ENCODE measurements around the gene STAT4. TPM values are rescaled to one million over a fixed set of nuclear protein-coding genes. Genes with fewer than 3 reads are reported as not detected.

The STAT4 gene
- polyA plus RNA-seq, 1 of the 3 experiments (the other 2 are of a cell fraction), result 0.12 TPM

- H3K27me3 ChIP-seq (ENCODE audit: insufficient read depth), result no peaks in the 10 kb centered on the region
- H3K4me3 ChIP-seq (ENCODE audit: low read depth in 2 of 2, low read length in 1 of 2), result no peak overlapping the region
- TF ChIP-seq ZBTB33 (IDR thresholded peaks at IDR 0.05; ENCODE audit: borderline replicate concordance, low read depth) (no peak), RCOR1 (IDR thresholded peaks at IDR 0.05; ENCODE audit: low read length) (no peak), USF2 (IDR thresholded peaks at IDR 0.05; ENCODE audit: borderline replicate concordance, low read depth, low read length) (no peak), EZH2phosphoT487 (IDR thresholded peaks at IDR 0.05; ENCODE audit: borderline replicate concordance, low read depth) (no peak), TAF1 (IDR thresholded peaks at IDR 0.05; ENCODE audit: borderline replicate concordance, low read depth, low read length) (no peak), MXI1 (IDR thresholded peaks at IDR 0.05; ENCODE audit: low read depth, low read length) (no peak), MEF2A (IDR thresholded peaks at IDR 0.05; ENCODE audit: borderline replicate concordance, low read depth) (no peak), MAX (IDR thresholded peaks at IDR 0.05; ENCODE audit: low read depth) (no peak), PBX3 (IDR thresholded peaks at IDR 0.05) (no peak), ELF1 (IDR thresholded peaks at IDR 0.05) (no peak), NFIC (IDR thresholded peaks at IDR 0.05; ENCODE audit: borderline replicate concordance) (no peak), POLR2AphosphoS5 (IDR thresholded peaks at IDR 0.05; ENCODE audit: low read depth, low read length) (no peak), RFX5 (IDR thresholded peaks at IDR 0.05; ENCODE audit: low read length) (no peak), CTCF (IDR thresholded peaks at IDR 0.05) (no peak), EP300 (IDR thresholded peaks at IDR 0.05; ENCODE audit: borderline replicate concordance in 1 of 2, low read depth in 1 of 2, low read length in 1 of 2) (no peak), NRF1 (IDR thresholded peaks at IDR 0.05; ENCODE audit: low read depth, low read length) (no peak), FOSL2 (IDR thresholded peaks at IDR 0.05; ENCODE audit: borderline replicate concordance, low read depth) (no peak), JUND (IDR thresholded peaks at IDR 0.05) (no peak), RAD21 (IDR thresholded peaks at IDR 0.05; ENCODE audit: low read length) (no peak), IRF3 (IDR thresholded peaks at IDR 0.05; ENCODE audit: low read depth, low read length) (no peak)
- no peaks in the 10 kb centered on the region for H4K20me1 ChIP-seq (ENCODE audit: insufficient read depth)
- no peak overlapping the region for H2AFZ ChIP-seq (ENCODE audit: low read depth)
- CTCF ChIA-PET, result interaction anchor here (1.2 to 1.4 kb wide), 3 partner anchors 16 to 315 kb away, joined by 3 to 6 read pairs (median 6); no protein-coding TSS in a partner anchor
- no peaks in the 10 kb centered on the region for H3K9me2 ChIP-seq
- DNase-seq, result no peak
- 100% methylated on average over 3 of the region's 3 CpGs for WGBS (ENCODE audit: low lambda C conversion rate)
- H3K36me3 ChIP-seq (replicated peaks in 1 of 2; ENCODE audit: control insufficient read depth in 1 of 2, insufficient read depth in 2 of 2, low read length in 1 of 2), result no peaks in the 10 kb centered on the region
- no peak overlapping the region for H3K27ac ChIP-seq (ENCODE audit: low read depth in 2 of 2, low read length in 1 of 2)
- POLR2A ChIA-PET, result no interaction called here
- no peak overlapping the region for H3K9ac ChIP-seq
- H3F3A ChIP-seq (replicated peaks; ENCODE audit: insufficient read depth), result no peaks in the 10 kb centered on the region
- no peaks in the 10 kb centered on the region for H3K9me3 ChIP-seq
- no peaks in the 10 kb centered on the region for H3K79me2 ChIP-seq (ENCODE audit: insufficient read depth)
- no peaks in the 10 kb centered on the region; a peak in 2 of 4 replicates for H3K4me1 ChIP-seq (ENCODE audit: control insufficient read depth in 1 of 2, insufficient read depth in 2 of 2, low read depth in 1 of 2, low read length in 1 of 2)
- H3K4me2 ChIP-seq, result no peak overlapping the region
Observed at GRCh38 chr2:191188550-191189093, 37.8 kb upstream of the STAT4 start.
